Stimulated activated naive CD8-positive, alpha-beta T cell treated with anti-CD3 and anti-CD28 coated beads, Interleukin-15, Interleukin-2, amounts not matched to agents 100 ng/mL and 50 ng/mL, for 24 hours (primary cell): ENCODE measurements around the gene NOP14.

Source experiments
- H3K27ac Mint-ChIP-seq: one replicate; pipeline ENCODE4 v1.8.0; 2021; ENCODE audit warnings: mild to moderate bottlenecking, mixed read lengths
- H3K27me3 Mint-ChIP-seq: one replicate; pipeline ENCODE4 v1.8.0; 2021; ENCODE audit warnings: mixed read lengths
- H3K36me3 Mint-ChIP-seq: one replicate; pipeline ENCODE4 v1.8.0; 2021; ENCODE audit warnings: low read depth, mixed read lengths
- H3K4me1 Mint-ChIP-seq: one replicate; pipeline ENCODE4 v1.8.0; 2021; ENCODE audit warnings: low read depth, mixed read lengths
- H3K4me3 Mint-ChIP-seq: one replicate; pipeline ENCODE4 v1.8.0; 2021; ENCODE audit warnings: mild to moderate bottlenecking, mixed read lengths
- H3K9me3 Mint-ChIP-seq: one replicate; pipeline ENCODE4 v1.8.0; 2021; ENCODE audit warnings: mixed read lengths

NOP14 gene

DNA sequence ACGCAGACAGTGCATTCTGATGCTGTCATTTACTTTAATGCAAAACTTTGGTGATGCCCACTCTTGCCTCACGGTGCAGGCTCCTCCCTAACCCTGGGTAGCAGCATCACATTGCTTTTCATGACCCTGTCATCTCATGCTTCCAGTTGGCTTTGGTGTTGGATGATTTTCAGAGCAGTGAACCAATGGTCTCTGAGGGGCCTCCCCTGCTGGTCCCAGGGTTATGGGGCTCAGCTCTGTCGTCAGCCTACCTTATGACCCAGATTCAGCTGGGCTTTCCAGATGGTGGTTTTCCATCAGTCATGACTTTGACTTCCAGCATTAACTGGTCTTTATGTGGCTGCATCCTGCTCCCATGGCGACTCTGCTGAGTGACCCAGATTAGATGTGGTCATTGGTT lies 56.0 kb downstream of the NOP14 start:
- H3K27ac Mint-ChIP-seq: no peak overlapping the region
- H3K4me3 Mint-ChIP-seq: no peak overlapping the region
- H3K36me3 Mint-ChIP-seq: peaks cover 72% of the 10 kb centered on the region
- no peaks in the 10 kb centered on the region for H3K9me3 Mint-ChIP-seq
- H3K4me1 Mint-ChIP-seq: peaks cover 32% of the 10 kb centered on the region
- no peaks in the 10 kb centered on the region for H3K27me3 Mint-ChIP-seq

DNA sequence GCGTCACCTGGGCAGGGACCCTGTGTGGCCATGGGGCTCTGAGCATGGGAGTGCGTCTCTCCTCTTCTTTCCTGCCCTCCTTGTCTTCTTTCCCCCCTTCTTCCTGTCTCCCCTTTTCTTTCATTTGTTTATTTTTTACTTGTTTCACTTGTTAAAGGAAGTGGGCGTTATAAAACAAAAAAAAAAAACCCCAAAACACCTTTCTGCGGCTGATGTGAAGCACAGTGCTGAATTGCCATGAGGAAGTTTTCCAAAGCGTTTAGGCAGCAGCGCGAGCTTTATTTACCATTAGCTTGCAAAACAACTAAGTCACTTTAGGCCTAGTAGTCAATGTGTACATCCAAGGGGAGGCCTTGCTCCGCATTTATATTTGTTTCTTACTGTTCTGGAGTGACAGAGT lies 57.0 kb downstream of the NOP14 start:
- Mint-ChIP-seq H3K36me3 (peaks cover 77% of the 10 kb centered on the region), H3K27me3 (no peaks in the 10 kb centered on the region), H3K9me3 (no peaks in the 10 kb centered on the region), H3K27ac (peak overlapping the region; percentile 36), H3K4me1 (peaks cover 32% of the 10 kb centered on the region), H3K4me3 (peak overlapping the region; percentile 26)

DNA sequence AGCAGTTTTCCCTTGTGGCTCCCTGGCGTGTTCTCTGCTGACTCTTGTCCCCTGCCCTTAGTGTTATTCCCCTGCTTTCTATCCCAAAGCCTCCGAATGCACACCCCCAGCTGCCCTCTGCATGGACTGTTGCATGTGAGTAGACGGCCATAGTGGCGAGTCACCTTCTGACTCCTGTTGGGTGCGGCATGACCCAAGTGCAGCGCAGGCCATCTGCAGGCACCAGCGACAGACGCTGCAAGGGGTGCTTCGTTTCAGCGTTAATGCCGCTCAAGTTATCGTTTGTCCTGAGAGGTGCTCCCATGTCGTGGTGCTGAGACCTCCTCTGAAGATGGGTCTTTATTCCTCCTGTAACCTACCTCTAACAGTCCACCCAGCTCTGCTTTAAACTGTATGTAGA lies 57.7 kb downstream of the NOP14 start:
- Mint-ChIP-seq H3K9me3 (no peaks in the 10 kb centered on the region), H3K4me3 (no peak overlapping the region), H3K4me1 (peaks cover 32% of the 10 kb centered on the region), H3K27ac (no peak overlapping the region), H3K36me3 (peaks cover 78% of the 10 kb centered on the region), H3K27me3 (no peaks in the 10 kb centered on the region)

DNA sequence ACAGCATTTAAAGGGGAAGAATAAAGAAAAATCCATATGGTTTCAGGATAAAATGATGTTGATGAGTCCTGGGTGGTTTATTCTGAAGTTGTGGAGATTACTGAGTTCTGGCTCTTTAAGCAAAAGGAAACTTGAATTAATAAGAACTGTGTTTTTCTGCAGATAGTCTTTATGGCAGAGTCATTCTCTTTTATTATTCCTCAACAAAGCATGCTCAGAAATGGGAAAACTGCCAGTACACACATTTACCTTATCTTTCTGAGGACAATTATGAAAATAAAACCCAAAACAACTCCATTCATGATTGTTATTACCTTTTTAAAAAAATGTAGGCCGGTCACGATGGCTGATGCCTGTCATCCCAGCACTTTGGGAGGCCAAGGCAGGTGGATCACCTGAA lies 61.1 kb downstream of the NOP14 start:
- H3K27ac Mint-ChIP-seq: peak overlapping the region; percentile 45
- no peak overlapping the region for H3K4me3 Mint-ChIP-seq
- H3K36me3 Mint-ChIP-seq: peaks cover 66% of the 10 kb centered on the region
- no peaks in the 10 kb centered on the region for H3K9me3 Mint-ChIP-seq
- no peaks in the 10 kb centered on the region for H3K27me3 Mint-ChIP-seq
- H3K4me1 Mint-ChIP-seq: peaks cover 26% of the 10 kb centered on the region

DNA sequence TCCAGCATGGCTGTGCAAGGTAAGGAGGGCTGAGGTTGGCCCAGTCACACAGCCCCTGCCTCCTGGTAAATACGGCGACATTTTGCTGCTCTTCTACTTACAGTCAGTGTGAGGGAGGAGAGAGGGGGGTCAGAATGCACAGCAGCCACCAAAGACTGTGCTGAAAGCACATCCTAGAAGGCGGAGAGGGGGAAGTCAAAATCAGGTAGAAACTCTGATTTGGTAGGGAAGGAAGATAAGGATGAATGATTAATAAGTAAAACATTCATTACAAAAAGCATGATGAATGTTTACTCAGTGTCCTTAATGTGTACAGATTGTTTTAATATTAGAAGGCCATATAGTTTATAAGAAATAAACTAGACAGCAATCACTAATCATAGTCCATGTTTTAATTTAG lies 62.0 kb downstream of the NOP14 start:
- H3K36me3 Mint-ChIP-seq: peaks cover 66% of the 10 kb centered on the region

DNA sequence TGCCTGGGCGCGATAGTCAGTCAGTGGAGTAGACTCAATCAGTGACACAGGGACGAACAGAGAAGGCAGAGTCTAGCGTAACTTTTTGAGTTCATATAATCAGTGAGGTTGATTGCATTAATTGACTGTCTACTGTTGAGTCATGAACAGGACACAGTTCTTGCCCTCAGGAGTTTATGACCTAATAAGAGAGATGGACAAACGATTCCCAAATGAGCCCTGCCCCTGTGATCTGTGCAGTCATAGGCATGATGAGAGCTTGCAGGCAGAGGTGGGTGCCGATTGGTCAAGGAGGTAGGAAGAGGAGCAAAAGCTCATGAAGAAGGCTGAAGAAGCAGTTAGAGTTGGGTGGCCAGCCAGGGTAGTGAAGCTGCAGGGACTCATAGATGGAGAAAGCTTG lies 62.5 kb downstream of the NOP14 start:
- no peak overlapping the region for H3K4me3 Mint-ChIP-seq
- no peaks in the 10 kb centered on the region for H3K27me3 Mint-ChIP-seq
- H3K4me1 Mint-ChIP-seq: peaks cover 12% of the 10 kb centered on the region
- H3K27ac Mint-ChIP-seq: no peak overlapping the region
- H3K9me3 Mint-ChIP-seq: no peaks in the 10 kb centered on the region
- H3K36me3 Mint-ChIP-seq: peaks cover 67% of the 10 kb centered on the region

More for the DNA sequence above, 62.0 kb downstream of the NOP14 start:
- H3K4me1 Mint-ChIP-seq: peaks cover 17% of the 10 kb centered on the region
- no peaks in the 10 kb centered on the region for H3K27me3 Mint-ChIP-seq
- H3K27ac Mint-ChIP-seq: no peak overlapping the region
- H3K9me3 Mint-ChIP-seq: no peaks in the 10 kb centered on the region
- no peak overlapping the region for H3K4me3 Mint-ChIP-seq

DNA sequence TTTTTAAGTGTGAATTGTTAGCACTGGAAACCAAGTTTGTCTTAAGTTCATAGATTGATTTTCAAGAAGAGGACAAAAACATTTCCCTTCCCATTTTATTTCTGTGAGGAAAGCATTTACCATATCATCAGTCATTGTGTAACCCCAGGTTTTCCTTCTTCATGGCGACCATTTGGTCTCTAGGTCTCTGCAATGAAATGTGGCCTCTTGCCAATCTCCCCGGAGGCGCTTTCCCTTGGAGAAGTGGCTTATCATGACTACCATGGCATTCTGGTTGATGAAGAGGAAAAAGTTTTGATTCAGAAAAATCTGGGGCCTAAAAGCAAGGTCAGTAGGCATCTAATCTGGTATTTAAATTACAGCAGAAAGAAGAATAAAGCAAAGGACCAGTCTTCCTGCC lies 65.2 kb downstream of the NOP14 start:
- Mint-ChIP-seq H3K27ac (no peak overlapping the region), H3K9me3 (no peaks in the 10 kb centered on the region), H3K4me1 (no peaks in the 10 kb centered on the region), H3K4me3 (no peak overlapping the region), H3K36me3 (peaks cover 55% of the 10 kb centered on the region), H3K27me3 (no peaks in the 10 kb centered on the region)

DNA sequence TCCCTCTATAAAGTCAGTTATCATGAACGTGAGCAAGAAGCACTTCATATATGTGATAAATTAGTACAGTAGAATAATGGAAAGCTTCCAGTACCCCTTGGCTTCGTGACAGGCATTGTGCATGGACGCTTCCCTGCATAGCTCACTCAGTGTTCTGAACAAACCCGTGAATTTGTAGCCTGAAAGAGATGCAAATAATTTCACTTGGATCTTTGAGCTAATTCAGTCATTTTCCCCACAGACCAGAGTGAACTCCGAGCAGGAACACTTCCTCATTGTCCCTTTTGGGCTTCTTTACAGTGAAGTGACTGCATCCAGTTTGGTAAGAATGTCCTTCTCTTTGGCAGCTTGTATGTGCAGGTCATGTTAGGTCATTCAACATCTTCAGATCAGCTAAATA lies 69.4 kb downstream of the NOP14 start:
- no peaks in the 10 kb centered on the region for H3K4me1 Mint-ChIP-seq
- peaks cover 41% of the 10 kb centered on the region for H3K36me3 Mint-ChIP-seq
- H3K4me3 Mint-ChIP-seq: no peak overlapping the region
- no peak overlapping the region for H3K27ac Mint-ChIP-seq
- H3K9me3 Mint-ChIP-seq: no peaks in the 10 kb centered on the region
- H3K27me3 Mint-ChIP-seq: no peaks in the 10 kb centered on the region

DNA sequence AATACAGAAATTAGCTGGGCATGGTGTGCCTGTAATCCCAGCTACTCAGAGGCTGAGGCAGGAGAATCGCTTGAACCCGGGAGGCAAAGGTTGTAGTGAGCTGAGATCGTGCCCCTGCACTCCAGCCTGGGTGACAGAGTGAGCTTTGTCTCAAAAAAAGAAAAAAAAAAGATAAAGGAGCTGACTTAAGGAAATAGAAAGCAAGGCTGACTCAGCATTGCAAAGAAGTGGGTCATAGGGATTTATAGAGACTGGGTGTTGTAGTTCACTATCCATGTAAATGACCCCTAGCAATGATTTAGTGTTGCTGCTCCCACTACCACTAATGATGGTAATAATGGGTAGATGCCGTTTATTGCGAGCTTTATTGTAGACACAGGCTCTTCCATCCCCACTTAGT lies 71.9 kb downstream of the NOP14 start:
- Mint-ChIP-seq H3K27me3 (no peaks in the 10 kb centered on the region), H3K27ac (peak overlapping the region; percentile 53), H3K4me1 (no peaks in the 10 kb centered on the region), H3K4me3 (no peak overlapping the region), H3K36me3 (peaks cover 39% of the 10 kb centered on the region), H3K9me3 (no peaks in the 10 kb centered on the region)

DNA sequence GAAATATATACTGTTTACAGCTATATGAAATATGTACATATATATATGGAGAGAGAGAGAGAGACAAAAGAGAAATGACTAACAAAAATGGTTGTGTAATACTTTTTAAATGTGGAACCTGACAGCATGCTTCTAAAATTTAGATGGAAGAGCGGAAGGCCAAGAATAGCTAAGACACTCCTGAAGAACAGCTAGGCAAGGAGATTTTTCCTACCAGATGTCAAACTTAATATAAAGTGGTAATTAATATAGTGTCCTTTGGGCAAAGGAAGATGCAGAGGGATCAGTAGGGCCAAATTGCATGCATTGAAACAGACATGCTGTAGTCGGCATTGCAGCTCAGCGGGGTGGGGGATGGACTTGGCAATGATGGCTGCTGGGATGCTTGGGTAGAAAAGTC lies 74.3 kb downstream of the NOP14 start:
- no peaks in the 10 kb centered on the region for H3K4me1 Mint-ChIP-seq
- no peaks in the 10 kb centered on the region for H3K9me3 Mint-ChIP-seq
- no peaks in the 10 kb centered on the region for H3K27me3 Mint-ChIP-seq
- H3K36me3 Mint-ChIP-seq: peaks cover 39% of the 10 kb centered on the region
- peak overlapping the region; percentile 43 for H3K27ac Mint-ChIP-seq
- H3K4me3 Mint-ChIP-seq: no peak overlapping the region
